Activated CD4-positive, alpha-beta T cell treated with anti-CD3 and anti-CD28 coated beads, Interleukin-2, Interleukin-4, amounts not matched to agents 100 ng/mL and 50 ng/mL, durations not matched to agents 16 hours and 8 hours (primary cell): Measurements from ENCODE around the gene RSRC2.
"Not testable (repeated sequence)": the region's sequence is repeated elsewhere in the genome, so short reads cannot be mapped to it uniquely, and the experiment has no call there.

ENCODE experiments used
- DNase-seq: peaks from one replicate; pipeline ENCODE4 v3.0.0-alpha.2; 2020; ENCODE audit warnings: low spot score

Gene RSRC2

GRCh38 chr12:122484385-122484784, 42.4 kb downstream of the RSRC2 start:
- DNase-seq = not testable (repeated sequence)

DNA sequence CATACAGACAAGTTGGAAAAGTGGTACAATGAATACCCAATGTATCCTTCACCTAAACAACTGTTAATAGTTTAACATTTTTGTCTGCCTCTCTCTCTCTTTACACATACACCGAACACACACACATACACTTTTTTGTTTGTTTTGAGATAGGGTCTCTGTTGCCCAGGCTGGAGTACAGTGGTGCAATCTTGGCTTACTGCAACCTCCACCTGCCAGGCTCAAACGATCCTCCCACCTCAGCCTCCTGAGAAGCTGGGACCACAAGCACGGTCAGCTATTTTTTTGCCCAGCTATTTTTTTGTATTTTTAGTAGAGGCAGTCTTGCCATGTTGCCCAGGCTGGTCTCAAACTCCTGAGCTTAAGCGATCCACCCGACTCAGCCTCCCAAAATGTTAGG, 42.8 kb downstream of the RSRC2 start:
- no peak for DNase-seq

DNA sequence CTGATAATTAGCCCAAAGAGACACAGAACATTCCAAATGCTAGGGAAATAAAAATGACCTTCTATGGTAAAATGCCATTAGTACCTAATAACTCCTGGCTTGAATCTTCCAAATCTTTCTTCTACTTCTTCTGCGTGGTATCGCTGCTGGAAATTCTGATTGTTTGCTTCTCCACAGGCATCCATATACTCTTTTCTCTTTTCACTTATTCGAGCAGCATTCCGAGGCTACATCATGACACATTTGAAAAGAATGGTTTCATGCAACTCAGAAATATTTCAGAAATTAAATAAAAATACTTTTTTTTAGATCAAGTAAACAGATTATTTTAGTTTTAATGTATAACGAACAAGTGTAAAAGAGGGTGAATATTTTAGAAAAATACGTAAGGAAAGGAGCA, 44.9 kb downstream of the RSRC2 start:
- no peak for DNase-seq

DNA sequence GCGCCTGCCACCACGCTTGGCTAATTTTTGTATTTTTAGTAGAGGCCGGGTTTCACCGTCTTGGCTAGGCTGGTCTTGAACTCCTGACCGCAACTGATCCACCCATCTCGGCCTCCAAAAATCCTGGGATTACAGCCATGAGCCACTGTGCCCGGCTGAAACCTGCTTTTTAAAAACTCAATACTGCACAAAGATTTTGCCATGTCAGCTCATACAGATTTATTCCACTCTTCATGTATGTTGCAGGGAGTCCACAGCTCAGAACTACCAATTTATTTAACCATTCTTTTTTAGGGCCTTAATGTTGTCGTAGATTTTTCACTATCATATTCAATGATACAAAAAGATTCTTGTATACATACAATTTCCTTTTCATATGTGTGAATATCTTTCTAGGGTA, 46.0 kb downstream of the RSRC2 start:
- DNase-seq = no peak

- DNase-seq = no peak
Measured at GRCh38 chr12:122474324-122474716, 52.4 kb downstream of the RSRC2 start.

DNA sequence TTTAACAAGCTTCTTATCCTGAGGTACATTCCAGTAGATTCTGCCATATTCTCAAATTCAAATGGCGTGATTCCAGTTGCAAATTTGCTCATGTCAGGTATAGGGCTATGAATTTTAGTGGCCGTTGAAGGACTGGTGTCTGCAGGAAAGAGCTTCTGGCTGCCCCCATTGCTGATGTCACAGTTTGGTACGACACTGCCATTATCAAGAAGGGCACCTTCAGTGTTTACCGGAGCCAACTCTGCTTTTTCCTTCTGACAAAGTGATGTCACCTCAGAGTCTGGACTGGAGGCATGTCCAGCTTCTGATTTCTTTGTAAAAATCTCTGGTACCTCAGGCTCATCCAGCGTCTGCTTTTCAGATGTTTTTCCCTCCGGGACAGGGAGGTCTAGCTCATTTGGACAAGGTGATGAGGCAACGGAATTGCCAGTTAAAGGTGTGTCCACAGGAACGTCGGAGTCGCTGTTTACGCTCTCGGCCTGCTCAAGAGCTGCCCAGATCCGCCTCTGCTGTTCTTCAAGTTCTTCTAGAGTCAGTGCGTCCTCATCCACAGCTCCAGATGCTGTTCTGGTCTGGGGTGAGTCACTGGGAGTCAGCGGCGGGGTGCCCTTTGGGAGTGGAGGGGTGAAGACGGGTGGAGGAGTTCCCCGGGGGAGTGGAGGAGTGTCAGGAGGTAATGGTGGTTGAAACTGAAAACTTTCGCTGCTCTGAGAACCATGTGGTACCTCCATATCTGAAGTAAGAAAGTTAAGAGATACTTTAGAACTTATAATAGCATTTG, 53.0 kb downstream of the RSRC2 start:
- peak; percentile 37 for DNase-seq

DNA sequence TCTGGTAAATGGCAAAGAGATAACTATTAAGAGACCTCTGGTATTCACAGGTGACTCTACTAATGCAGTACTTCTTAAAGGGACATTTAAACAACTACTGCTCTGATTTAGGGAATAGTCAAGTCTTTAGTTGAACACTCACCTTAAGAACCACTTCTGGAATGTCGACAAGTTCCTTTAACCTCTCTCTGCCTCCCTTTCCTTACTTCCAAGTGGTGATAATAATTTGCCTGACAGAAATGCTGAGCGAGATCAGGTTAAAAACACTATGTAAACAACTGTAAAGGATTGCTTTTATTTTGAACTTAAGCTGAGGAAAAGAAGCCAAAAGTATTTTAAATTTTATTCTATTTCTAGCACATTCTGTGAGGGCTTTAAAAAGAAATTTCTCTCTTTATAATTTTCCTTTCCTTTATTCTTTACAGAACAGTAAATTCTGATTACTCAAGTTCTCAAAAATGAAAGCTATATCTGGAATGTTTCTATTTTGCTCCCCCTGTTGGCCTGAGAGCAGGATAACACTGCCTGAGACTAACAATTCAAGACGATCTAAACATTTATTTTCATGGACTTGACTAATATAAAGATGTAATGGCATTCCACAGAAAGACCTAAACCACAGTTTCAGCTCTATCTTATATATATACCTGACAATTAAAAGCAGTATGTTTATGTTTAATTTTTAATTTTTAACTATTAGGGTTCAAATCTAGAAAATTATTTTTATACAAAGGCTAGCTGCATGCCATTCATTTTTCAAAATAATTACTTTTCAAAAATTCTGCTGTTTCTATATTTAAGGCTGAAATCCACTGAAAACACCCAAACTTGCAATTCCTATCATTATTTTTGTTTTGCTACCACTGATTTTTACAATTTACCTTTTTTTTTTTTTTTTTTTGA, 55.2 kb downstream of the RSRC2 start:
- DNase-seq = peak; percentile 55

GRCh38 chr12:122470576-122470975, 56.2 kb downstream of the RSRC2 start:
- DNase-seq = not testable (repeated sequence)

DNA sequence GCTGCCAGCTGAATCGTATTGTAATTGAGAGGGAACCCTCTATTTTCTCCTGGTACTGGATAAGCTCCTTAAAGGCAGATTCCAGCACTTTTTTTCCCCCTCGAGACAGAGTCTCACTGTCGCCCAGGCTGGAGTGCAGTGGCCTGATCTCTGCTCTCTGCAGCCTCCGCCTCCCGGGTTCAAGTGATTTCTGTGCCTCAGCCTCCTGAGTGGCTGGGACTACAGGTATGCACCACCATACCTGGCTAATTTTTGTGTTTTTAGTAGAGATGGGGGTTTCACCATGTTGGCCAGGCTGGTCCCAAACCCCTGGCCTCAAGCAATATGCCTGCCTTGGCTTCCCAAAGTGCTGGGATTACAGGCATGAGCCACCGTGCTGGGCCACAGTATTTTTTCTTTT, 56.9 kb downstream of the RSRC2 start:
- DNase-seq = not testable (repeated sequence)

- DNase-seq = no peak
Measured at GRCh38 chr12:122467983-122468382, 58.8 kb downstream of the RSRC2 start.

DNA sequence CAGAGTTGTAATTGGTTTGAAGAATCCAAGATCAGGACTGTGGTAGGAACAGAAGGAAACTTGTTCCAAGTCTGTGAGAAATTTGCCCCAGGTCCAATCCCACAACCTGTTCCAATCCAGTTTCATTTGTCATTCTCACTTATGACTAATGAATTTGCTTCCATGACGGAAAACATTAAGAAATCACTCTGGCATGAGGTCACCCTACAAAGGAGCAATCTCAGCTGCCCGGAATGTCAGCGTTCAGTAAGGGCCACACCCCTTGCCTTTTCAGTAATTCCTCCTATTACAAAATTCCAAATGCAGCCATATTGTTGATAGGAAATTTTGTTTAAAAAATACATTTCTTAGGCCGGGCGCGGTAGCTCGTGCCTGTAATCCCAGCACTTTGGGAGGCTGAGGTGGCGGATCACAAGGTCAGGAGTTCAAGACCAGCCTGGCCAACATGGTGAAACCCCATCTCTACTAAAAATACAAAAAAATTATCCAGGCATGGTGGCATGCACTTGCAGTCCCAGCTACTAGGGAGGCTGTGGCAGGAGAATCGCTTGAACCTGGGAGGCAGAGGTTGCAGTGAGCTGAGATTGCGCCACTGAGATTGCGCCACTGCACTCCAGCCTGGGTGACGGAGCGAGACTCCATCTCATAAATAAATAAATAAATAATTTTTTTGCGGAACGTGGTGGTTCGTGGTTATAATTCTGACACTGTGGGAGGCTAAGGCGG, 62.3 kb downstream of the RSRC2 start:
- not testable (repeated sequence) for DNase-seq

DNA sequence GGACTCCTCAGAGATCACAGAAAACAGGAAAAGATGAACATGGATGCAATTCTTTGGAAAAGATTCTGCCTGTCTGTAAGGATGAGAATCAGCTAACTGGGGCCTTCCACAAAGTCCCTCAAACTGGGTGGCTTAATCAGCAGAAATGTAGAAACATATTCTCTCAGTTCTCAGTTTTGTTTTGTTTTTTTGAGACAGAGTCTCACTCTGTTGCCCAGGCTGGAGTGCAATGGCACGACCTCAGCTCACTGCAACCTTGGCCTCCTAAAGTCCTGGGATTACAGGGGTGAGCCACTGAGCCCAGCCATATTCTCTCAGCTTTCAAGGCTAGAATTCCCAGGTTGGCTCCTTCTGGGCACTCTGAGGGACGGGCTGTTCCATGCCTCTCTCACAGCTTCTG, 66.1 kb downstream of the RSRC2 start:
- no peak for DNase-seq

GRCh38 chr12:122460061-122460460, 66.7 kb downstream of the RSRC2 start:
- DNase-seq = no peak

- DNase-seq = no peak
Measured at GRCh38 chr12:122459211-122459610, 67.5 kb downstream of the RSRC2 start.

- DNase-seq = no peak
Measured at GRCh38 chr12:122458105-122459035, 68.4 kb downstream of the RSRC2 start.

- no peak for DNase-seq
Measured at GRCh38 chr12:122457627-122458026, 69.1 kb downstream of the RSRC2 start.

- no peak for DNase-seq
Measured at GRCh38 chr12:122454739-122455138, 72.0 kb downstream of the RSRC2 start.

DNA sequence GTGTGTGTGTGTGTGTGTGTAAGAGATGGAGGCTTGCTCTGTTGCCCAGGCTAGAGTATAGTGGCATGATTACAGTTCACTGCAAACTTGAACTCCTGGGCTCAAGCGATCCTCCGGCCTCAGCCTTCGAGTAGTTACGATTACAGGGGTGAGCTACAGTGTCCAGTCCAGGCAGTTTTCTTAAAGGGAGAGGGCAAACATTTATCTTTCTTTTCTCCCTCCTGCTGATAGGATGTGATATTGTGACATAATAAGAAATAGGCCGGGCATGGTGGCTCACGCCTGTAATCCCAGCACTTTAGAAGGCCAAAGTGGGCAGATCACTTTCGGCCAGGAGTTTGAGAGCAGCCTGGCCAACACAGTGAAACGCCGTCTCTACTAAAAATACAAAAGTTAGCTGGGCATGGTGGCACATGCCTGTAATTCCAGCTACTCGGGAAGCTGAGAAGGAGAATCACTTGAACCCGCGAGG, 72.5 kb downstream of the RSRC2 start:
- DNase-seq = no peak
